Measurements from ENCODE around the gene GATAD1.

- TF ChIP-seq CTCF (IDR thresholded peaks at IDR 0.05; ENCODE audit: insufficient read depth, low read length, poor library complexity, severe bottlenecking) (no peak), EZH2phosphoT487 (conservative IDR thresholded peaks at IDR 0.05; ENCODE audit: low read length) (no peak)
Observed at GRCh38 chr7:92487804-92488203, 40.5 kb downstream of the GATAD1 start.
